Prostate gland (tissue), 2 donors: Measurements from ENCODE around the gene ZC3H12D.

Experiments
- POLR2A ChIP-seq: fragments of 450-650 bp; IDR thresholded peaks from one replicate; pipeline ENCODE4 v1.6.1; 2016; ENCODE audit warnings: antibody characterized with exemption, mild to moderate bottlenecking
- POLR2AphosphoS5 ChIP-seq: sonication (generic); formaldehyde crosslinking; IDR thresholded peaks from one replicate; pipeline ENCODE4 v1.6.1; 2017; ENCODE audit warnings: antibody characterized with exemption
- TF ChIP-seq, protein P1 (sequence below), 4 experiments: fragments of 200-600 bp in 2 of 4; fragments of 450-650 bp in 2 of 4; sonication (generic) in 2 of 4; IDR thresholded peaks; 1 replicate in 3 of 4; 2 replicates in 1 of 4; pipeline ENCODE4 v1.5.1; 2016 to 2019; ENCODE audit warnings: antibody characterized with exemption in 4 of 4, mild to moderate bottlenecking in 2 of 4, moderate library complexity in 2 of 4

DNA sequence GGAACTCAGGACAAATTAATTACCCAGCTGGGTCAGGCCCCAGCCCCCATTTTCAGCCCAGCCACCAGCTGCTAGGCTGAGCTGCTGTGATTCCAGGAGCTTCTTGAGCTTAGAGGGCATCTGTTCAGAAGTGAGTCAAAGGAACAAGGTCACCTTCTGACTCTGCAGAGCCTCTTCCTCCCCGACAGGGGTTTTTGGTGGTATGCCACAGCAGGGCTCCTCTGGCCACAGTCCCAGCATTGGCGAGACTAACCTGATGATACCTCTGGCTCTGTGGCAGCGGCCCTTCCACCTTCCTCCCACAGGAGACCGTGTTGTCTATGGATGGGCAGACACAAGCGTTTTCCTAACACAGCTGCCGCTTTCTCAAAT, 39.7 kb downstream of the ZC3H12D start:
- TF ChIP-seq POLR2A (no peak), POLR2AphosphoS5 (no peak)
- TF ChIP-seq, protein P1, sequence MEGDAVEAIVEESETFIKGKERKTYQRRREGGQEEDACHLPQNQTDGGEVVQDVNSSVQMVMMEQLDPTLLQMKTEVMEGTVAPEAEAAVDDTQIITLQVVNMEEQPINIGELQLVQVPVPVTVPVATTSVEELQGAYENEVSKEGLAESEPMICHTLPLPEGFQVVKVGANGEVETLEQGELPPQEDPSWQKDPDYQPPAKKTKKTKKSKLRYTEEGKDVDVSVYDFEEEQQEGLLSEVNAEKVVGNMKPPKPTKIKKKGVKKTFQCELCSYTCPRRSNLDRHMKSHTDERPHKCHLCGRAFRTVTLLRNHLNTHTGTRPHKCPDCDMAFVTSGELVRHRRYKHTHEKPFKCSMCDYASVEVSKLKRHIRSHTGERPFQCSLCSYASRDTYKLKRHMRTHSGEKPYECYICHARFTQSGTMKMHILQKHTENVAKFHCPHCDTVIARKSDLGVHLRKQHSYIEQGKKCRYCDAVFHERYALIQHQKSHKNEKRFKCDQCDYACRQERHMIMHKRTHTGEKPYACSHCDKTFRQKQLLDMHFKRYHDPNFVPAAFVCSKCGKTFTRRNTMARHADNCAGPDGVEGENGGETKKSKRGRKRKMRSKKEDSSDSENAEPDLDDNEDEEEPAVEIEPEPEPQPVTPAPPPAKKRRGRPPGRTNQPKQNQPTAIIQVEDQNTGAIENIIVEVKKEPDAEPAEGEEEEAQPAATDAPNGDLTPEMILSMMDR (IDR thresholded peaks at IDR 0.05), result no peak
